ENCODE measurements around the gene PIKFYVE. TPM values are rescaled to one million over a fixed set of nuclear protein-coding genes. Genes with fewer than 3 reads are reported as not detected.
"Not testable (repeated sequence)": the region's sequence is repeated elsewhere in the genome, so short reads cannot be mapped to it uniquely, and the experiment has no call there.

Gene PIKFYVE
- total RNA-seq, 1 donor from 2014 or later, result 38.8 TPM

DNA sequence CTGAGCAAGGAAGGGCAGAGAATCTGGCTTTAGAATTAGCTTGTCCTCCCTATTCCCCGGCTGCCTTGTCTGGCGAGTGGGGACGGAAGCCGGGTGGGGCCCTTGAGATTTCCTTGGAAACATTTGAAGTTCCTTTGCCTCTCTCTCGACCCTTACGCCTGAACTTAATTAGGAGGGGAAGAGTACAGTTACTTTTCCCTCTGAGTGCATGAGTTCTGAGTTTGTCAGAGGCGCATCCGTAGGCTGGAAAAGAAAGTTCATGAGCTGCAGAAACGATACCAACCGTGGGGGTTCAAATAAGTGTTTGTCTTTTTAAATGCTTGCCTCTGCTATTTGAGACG lies 468 bp downstream of the PIKFYVE start:
- H3K4me1 Mint-ChIP-seq (ENCODE audit: unreplicated experiment), result peaks cover 36% of the 10 kb centered on the region
- DNase-seq (ENCODE audit: extremely low spot score, unreplicated experiment), result no peak
- no peaks in the 10 kb centered on the region for H3K27me3 Mint-ChIP-seq (ENCODE audit: unreplicated experiment)
- H3K36me3 Mint-ChIP-seq (ENCODE audit: unreplicated experiment), result peaks cover 6% of the 10 kb centered on the region
- TF ChIP-seq, protein P1, sequence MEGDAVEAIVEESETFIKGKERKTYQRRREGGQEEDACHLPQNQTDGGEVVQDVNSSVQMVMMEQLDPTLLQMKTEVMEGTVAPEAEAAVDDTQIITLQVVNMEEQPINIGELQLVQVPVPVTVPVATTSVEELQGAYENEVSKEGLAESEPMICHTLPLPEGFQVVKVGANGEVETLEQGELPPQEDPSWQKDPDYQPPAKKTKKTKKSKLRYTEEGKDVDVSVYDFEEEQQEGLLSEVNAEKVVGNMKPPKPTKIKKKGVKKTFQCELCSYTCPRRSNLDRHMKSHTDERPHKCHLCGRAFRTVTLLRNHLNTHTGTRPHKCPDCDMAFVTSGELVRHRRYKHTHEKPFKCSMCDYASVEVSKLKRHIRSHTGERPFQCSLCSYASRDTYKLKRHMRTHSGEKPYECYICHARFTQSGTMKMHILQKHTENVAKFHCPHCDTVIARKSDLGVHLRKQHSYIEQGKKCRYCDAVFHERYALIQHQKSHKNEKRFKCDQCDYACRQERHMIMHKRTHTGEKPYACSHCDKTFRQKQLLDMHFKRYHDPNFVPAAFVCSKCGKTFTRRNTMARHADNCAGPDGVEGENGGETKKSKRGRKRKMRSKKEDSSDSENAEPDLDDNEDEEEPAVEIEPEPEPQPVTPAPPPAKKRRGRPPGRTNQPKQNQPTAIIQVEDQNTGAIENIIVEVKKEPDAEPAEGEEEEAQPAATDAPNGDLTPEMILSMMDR (IDR thresholded peaks at IDR 0.05), result no peak
- peak overlapping the region; percentile 91 for H3K27ac Mint-ChIP-seq (ENCODE audit: unreplicated experiment)
- peak overlapping the region; percentile 89 for H3K4me3 Mint-ChIP-seq (ENCODE audit: unreplicated experiment)
- H3K9me3 Mint-ChIP-seq (ENCODE audit: unreplicated experiment), result peaks cover 6% of the 10 kb centered on the region

DNA sequence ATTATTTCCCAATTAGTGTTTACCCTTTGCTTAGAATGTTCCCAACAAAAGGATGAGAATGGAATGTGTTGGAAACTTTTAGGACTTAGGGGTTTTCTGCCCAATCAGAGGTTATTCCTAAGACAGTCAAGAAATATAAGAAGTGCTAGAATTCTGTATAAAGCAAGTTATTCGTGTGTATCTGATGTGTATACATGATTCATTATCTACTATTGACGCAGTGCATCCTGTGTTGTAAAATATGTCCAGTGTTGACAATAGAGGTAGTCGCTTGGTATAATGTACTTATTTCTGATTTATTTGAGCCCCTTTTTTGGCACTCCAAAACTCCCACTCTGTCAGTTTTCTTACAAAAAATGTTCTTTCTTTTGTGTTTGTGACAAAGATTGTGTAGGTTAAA lies 881 bp downstream of the PIKFYVE start:
- no peaks in the 10 kb centered on the region for H3K27me3 Mint-ChIP-seq (ENCODE audit: unreplicated experiment)
- peaks cover 4% of the 10 kb centered on the region for H3K9me3 Mint-ChIP-seq (ENCODE audit: unreplicated experiment)
- TF ChIP-seq, protein P1 (IDR thresholded peaks at IDR 0.05), result no peak
- H3K4me3 Mint-ChIP-seq (ENCODE audit: unreplicated experiment), result peak overlapping the region; percentile 89
- peaks cover 8% of the 10 kb centered on the region for H3K36me3 Mint-ChIP-seq (ENCODE audit: unreplicated experiment)
- no peak for DNase-seq (ENCODE audit: extremely low spot score, unreplicated experiment)
- peaks cover 36% of the 10 kb centered on the region for H3K4me1 Mint-ChIP-seq (ENCODE audit: unreplicated experiment)
- H3K27ac Mint-ChIP-seq (ENCODE audit: unreplicated experiment), result peak overlapping the region; percentile 91

DNA sequence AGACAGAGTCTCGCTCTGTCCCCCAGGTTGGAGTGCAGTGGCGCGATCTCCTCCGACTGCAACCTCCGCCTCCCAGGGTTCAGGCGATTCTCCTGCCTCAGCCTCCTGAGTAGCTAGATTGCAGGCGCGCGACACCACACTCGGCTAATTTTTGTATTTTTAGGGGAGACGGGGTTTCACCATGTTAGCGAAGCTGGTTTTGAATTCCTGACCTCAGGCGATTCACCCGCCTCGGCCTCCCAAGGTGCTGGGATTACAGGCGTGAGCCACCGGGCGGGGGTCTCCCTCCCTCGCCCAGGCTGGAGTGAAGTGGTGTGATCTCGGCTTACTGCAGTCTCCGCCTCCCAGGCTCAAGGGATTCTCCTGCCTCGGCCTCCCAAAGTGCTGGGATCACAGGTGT lies 1.5 kb downstream of the PIKFYVE start:
- peak overlapping the region; percentile 89 for H3K4me3 Mint-ChIP-seq (ENCODE audit: unreplicated experiment)
- peak overlapping the region; percentile 91 for H3K27ac Mint-ChIP-seq (ENCODE audit: unreplicated experiment)
- not testable (repeated sequence) for DNase-seq (ENCODE audit: extremely low spot score, unreplicated experiment); H3K27me3 Mint-ChIP-seq (ENCODE audit: unreplicated experiment); H3K9me3 Mint-ChIP-seq (ENCODE audit: unreplicated experiment)
- peaks cover 12% of the 10 kb centered on the region for H3K36me3 Mint-ChIP-seq (ENCODE audit: unreplicated experiment)
- H3K4me1 Mint-ChIP-seq (ENCODE audit: unreplicated experiment), result peaks cover 36% of the 10 kb centered on the region

DNA sequence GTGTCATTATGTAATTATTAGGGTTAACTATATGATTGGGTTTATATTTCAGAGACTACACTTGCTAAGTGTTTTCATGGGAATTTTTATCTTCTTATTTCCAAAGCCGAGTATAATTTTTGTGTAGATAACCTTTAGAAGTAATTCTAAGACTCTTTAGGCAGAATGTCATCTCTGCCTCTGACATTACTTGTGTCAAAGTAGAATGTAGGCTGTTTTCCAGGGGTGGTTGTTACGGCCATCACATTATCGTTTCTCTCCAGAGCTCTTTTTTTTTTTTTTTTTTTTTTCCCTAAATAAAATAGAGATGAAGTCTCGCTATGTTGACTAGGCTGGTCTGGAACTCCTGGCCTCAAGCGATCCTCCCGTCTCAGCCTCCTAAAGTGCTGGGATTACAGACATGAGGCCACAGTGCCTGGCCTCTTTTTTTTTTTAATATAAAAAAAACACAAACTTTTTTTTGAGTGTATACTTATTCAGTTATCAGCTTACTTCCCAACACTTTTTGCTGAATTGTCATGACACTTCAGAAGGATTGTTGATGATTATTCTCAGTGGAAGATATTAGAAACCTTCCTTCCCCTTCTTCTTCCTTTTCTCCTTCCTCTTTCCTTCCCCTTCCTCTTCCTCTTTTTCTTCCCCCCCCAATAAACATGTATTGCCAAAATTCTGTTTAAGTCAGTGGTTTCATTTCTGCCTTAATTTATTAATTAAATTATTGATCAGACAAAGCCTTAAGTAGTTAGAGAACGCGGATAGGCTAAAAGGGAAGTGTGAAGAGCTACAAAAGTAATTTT lies 2.3 kb downstream of the PIKFYVE start:
- Mint-ChIP-seq H3K4me3 (ENCODE audit: unreplicated experiment) (peak overlapping the region; percentile 89), H3K27me3 (ENCODE audit: unreplicated experiment) (no peaks in the 10 kb centered on the region), H3K4me1 (ENCODE audit: unreplicated experiment) (peaks cover 36% of the 10 kb centered on the region), H3K36me3 (ENCODE audit: unreplicated experiment) (peaks cover 12% of the 10 kb centered on the region), H3K9me3 (ENCODE audit: unreplicated experiment) (no peaks in the 10 kb centered on the region), H3K27ac (ENCODE audit: unreplicated experiment) (peak overlapping the region; percentile 91)
- DNase-seq (ENCODE audit: extremely low spot score, unreplicated experiment), result no peak
- TF ChIP-seq, protein P1 (IDR thresholded peaks at IDR 0.05), result no peak

DNA sequence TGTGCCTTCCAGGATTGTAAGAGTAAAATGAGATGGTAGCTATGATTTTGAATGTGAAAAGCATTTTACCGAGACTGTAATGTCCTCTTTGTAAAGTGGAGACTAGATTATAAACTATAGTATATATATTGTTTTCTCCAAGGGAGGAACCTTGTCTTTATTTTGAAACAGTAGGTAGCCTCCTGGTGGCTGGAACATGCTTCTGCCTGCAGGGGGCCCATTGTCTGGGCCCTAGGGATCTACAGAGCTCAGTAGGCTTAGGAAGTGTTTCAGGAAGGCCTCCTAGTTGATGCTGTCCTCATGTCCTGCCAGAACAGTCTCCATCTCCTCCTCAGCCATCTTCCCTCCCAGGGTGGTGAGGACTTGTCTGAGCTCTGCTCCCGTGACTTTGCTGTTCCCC lies 3.0 kb downstream of the PIKFYVE start:
- H3K9me3 Mint-ChIP-seq (ENCODE audit: unreplicated experiment), result no peaks in the 10 kb centered on the region
- H3K4me3 Mint-ChIP-seq (ENCODE audit: unreplicated experiment), result no peak overlapping the region
- TF ChIP-seq, protein P1 (IDR thresholded peaks at IDR 0.05), result no peak
- peaks cover 18% of the 10 kb centered on the region for H3K36me3 Mint-ChIP-seq (ENCODE audit: unreplicated experiment)
- no peak for DNase-seq (ENCODE audit: extremely low spot score, unreplicated experiment)
- H3K27ac Mint-ChIP-seq (ENCODE audit: unreplicated experiment), result peak overlapping the region; percentile 7
- H3K4me1 Mint-ChIP-seq (ENCODE audit: unreplicated experiment), result peaks cover 38% of the 10 kb centered on the region
- no peaks in the 10 kb centered on the region for H3K27me3 Mint-ChIP-seq (ENCODE audit: unreplicated experiment)

Measured in osteocyte (in vitro differentiated cells).